Measurements from ENCODE around the gene ANO2.

The ANO2 gene

DNA sequence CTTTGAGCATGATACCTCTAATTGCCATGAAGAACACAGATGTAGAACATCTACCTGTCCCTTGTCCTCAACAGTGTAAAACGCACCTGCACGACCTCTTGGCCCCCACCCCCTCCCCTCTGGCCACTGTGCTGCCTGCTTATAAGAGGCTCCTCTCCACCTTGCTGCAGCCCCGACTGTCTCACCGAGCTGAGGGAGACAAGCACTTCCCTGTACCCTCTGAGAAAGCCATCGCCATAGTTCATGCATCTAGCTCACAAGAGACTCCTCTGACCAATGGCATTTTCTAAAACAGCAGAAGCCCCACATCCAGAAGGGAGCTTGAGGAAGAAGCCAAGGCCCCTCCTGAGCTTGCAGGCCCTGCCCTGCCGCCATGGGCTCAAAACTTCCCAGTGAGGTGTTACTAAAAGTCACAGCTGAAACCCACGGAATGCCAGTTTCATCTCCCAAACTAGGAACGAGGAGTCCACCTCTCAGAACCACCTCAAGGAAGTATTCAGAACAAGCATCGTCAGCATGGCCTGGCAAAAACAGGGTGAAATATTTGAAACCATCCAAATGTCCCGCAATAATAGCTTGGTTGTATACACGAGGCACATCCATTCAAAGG, 21.5 kb upstream of the ANO2 start:
- DNase-seq (ENCODE audit: low read depth) = no peak
- no peak overlapping the region for H3K4me3 ChIP-seq (ENCODE audit: low read depth, low read length)
- TF ChIP-seq, protein P1, sequence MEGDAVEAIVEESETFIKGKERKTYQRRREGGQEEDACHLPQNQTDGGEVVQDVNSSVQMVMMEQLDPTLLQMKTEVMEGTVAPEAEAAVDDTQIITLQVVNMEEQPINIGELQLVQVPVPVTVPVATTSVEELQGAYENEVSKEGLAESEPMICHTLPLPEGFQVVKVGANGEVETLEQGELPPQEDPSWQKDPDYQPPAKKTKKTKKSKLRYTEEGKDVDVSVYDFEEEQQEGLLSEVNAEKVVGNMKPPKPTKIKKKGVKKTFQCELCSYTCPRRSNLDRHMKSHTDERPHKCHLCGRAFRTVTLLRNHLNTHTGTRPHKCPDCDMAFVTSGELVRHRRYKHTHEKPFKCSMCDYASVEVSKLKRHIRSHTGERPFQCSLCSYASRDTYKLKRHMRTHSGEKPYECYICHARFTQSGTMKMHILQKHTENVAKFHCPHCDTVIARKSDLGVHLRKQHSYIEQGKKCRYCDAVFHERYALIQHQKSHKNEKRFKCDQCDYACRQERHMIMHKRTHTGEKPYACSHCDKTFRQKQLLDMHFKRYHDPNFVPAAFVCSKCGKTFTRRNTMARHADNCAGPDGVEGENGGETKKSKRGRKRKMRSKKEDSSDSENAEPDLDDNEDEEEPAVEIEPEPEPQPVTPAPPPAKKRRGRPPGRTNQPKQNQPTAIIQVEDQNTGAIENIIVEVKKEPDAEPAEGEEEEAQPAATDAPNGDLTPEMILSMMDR (IDR thresholded peaks at IDR 0.05; ENCODE audit: low read depth, low read length, missing control alignments) = no peak
- in situ Hi-C loops (cut with HindIII; ENCODE audit: low sequenced_read_pairs) = no loop called here

DNA sequence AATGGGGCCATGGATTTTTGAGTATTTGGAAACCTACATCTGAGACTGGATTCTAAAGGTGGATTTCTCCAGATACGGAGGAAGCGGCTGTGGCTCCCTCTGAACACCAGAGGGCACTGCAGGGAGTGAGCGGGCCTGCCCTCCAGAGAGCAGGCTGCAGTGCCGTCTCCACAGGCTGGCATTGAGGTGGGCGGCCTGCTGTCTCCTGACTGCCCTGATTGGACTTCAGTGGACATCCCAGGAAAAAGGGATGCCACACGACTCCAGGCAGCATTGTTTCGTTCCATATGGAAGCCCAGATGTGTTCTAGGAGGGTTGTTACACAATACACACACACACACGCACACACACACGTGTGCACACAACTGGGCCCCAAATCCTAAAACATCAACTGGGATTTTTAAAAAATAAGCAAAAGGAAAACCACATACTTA, 20.9 kb upstream of the ANO2 start:
- H3K4me3 ChIP-seq (ENCODE audit: low read depth, low read length) = no peak overlapping the region
- in situ Hi-C loops (cut with HindIII; ENCODE audit: low sequenced_read_pairs) = no loop called here
- TF ChIP-seq, protein P1 (IDR thresholded peaks at IDR 0.05; ENCODE audit: low read depth, low read length, missing control alignments) = peak; percentile 89
- no peak for DNase-seq (ENCODE audit: low read depth)

DNA sequence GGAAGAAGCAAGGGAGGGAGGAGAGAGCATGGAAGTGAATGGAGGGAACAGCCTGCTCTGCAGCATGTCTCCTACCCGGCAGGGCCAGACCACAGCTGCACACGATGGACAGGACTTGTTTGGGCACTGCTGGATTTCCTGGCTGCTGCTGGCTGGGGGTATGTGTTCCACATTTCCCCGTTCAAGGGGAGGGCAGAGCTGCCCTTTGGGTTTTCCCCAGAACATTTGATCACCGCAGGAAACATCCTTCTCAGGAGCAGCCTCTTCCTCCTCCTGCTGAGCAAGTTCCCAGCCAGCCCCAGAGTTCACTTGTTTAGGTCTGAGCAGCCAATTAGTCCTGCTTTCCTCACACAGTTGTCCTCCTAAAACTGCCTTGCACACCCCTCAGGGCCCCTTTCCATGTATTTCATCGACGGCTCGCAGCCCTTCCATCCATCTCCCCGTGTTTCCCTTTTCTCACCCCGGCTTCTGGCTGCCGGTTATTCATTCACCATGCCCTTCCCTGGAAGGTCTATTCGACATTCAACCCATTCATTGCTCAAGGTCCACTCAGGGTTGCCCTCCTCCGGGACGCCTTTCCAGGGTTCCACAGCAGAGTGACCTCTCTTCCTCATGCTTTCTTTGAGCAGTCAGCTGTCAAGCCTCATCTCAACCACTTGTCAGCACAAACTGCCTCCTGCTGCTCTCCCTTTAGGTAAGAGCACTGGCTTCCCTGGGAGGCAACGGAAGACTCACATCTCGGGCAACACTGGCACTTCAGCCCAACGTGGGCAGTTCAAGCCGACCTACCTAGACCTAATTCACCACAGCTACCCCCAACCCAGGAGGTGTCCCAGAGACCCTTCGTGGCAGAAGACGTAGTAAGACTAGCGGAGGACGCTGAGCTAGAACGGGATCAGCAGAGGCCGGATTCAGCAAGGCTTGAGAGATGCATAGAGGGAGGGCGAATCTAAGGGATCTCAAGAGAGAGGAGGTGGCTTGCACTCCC, 20.1 kb upstream of the ANO2 start:
- in situ Hi-C loops (cut with HindIII; ENCODE audit: low sequenced_read_pairs) = no loop called here
- TF ChIP-seq, protein P1 (IDR thresholded peaks at IDR 0.05; ENCODE audit: low read depth, low read length, missing control alignments) = no peak
- no peak for DNase-seq (ENCODE audit: low read depth)
- no peak overlapping the region for H3K4me3 ChIP-seq (ENCODE audit: low read depth, low read length)

DNA sequence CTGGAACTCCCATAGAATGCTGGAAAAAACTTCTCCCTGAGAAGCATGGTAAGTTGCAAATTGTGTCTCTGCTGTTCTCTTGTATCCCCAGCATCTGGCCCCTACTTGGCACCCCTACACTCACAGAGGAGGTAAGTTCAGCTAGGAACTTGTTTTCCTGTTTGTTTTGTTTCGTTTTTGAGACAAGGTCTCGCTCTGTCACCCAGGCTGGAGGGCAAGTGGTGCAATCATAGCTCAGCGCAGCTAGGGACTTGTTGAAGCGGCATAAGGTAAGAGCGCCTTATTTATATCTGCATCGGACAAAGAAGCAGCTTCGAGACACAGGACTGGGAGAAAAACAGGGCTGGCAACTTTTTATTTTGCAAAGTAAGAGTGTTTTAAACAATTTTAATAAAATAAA, 18.5 kb upstream of the ANO2 start:
- DNase-seq (ENCODE audit: low read depth) = no peak
- TF ChIP-seq, protein P1 (IDR thresholded peaks at IDR 0.05; ENCODE audit: low read depth, low read length, missing control alignments) = no peak
- in situ Hi-C loops (cut with HindIII; ENCODE audit: low sequenced_read_pairs) = no loop called here
- no peak overlapping the region for H3K4me3 ChIP-seq (ENCODE audit: low read depth, low read length)

DNA sequence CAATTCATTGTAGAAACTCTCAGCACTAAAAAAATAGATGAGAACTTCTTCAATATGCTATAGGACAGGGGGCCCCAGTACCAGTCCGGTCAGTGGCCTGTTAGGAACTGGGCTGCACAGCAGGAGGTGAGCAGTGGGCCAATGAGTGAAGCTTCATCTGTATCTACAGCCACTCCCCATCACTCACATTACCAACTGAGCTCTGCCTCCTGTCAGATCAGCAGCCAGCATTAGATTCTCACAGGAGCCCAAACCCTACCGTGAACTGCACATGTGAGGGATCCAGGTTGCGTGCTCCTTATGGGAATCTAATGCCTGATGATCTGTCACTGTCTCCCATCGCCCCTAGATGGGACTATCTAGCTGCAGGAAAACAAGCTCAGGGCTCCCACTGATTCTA, 15.7 kb upstream of the ANO2 start:
- in situ Hi-C loops (cut with HindIII; ENCODE audit: low sequenced_read_pairs) = no loop called here
- TF ChIP-seq, protein P1 (IDR thresholded peaks at IDR 0.05; ENCODE audit: low read depth, low read length, missing control alignments) = no peak
- H3K4me3 ChIP-seq (ENCODE audit: low read depth, low read length) = no peak overlapping the region
- DNase-seq (ENCODE audit: low read depth) = no peak

DNA sequence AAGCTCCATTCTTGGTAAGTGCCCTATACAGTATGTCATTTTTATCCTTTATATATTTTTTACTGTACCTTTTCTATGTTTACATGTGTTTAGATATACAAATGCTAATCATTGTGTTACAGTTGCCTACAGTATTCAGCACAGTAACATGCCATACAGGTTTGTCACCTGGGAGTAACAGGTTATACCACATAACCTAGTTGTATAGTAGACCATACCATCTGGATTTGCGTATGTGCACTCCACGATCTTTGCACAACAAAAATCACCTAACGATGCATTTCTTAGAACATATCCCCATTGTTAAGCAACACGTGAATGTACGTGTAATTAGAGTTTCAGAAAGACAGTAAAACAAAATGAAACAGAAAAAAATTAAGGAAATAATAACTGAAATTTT, 11.9 kb upstream of the ANO2 start:
- no peak for DNase-seq (ENCODE audit: low read depth)
- H3K4me3 ChIP-seq (ENCODE audit: low read depth, low read length) = no peak overlapping the region
- in situ Hi-C loops (cut with HindIII; ENCODE audit: low sequenced_read_pairs) = no loop called here
- TF ChIP-seq, protein P1 (IDR thresholded peaks at IDR 0.05; ENCODE audit: low read depth, low read length, missing control alignments) = no peak

Data from astrocyte of the cerebellum (primary cell).